SK-N-MC (cell line): ENCODE results near the gene EMP2.

Experiments used
- EZH2 ChIP-seq: fragments of 200-600 bp; sonication (generic); IDR thresholded peaks from one replicate; pipeline ENCODE4 v1.6.1; 2017; ENCODE audit warnings: antibody characterized with exemption
- POLR2AphosphoS5 ChIP-seq: IDR thresholded peaks from 2 replicates; pipeline ENCODE4 v1.6.1; 2012; ENCODE audit warnings: mild to moderate bottlenecking, low read depth, low read length, borderline replicate concordance

DNA sequence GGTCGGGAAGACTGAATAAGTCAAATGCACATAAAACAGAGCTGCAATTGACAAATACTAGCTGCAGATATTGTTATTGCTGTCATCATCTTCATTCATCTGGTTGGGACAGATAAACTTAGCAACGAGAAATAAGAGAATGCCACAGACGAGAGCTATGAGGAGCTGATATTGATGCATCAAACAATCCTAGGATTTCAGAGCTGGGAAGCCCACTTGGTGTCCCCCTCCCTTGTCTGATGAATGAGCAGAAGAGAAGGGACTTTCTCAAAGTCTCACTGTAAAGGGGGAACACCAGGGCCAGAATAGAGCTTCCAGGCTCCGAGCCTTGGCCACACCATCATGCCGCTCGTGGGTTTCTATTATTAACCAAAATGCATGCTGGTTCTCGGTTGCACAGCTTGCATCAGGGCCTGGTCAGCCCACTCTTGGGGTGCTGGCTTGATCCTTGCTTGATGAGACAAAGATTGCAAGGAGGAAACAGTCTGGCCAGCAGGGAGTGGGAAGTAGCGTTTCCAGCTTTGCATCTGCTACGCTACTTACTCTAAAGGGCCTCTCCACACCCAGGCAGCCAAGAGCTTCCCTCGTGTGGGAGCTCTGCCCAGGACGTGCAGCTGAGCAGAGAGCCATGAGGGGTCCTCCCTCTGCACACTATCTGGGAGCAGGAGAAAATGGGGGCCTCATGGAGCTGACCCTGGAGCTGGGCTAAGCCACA is 28.4 kb upstream of the EMP2 start:
- TF ChIP-seq EZH2 (no peak), POLR2AphosphoS5 (no peak)
